NCI-H2081 (cell line): ENCODE results near the gene LIX1L.

Experiments used
- DNase-seq, 2 experiments: peaks; one replicate each; lab custom pipeline; 2025; lab: John Stamatoyannopoulos, UW

LIX1L gene

DNA sequence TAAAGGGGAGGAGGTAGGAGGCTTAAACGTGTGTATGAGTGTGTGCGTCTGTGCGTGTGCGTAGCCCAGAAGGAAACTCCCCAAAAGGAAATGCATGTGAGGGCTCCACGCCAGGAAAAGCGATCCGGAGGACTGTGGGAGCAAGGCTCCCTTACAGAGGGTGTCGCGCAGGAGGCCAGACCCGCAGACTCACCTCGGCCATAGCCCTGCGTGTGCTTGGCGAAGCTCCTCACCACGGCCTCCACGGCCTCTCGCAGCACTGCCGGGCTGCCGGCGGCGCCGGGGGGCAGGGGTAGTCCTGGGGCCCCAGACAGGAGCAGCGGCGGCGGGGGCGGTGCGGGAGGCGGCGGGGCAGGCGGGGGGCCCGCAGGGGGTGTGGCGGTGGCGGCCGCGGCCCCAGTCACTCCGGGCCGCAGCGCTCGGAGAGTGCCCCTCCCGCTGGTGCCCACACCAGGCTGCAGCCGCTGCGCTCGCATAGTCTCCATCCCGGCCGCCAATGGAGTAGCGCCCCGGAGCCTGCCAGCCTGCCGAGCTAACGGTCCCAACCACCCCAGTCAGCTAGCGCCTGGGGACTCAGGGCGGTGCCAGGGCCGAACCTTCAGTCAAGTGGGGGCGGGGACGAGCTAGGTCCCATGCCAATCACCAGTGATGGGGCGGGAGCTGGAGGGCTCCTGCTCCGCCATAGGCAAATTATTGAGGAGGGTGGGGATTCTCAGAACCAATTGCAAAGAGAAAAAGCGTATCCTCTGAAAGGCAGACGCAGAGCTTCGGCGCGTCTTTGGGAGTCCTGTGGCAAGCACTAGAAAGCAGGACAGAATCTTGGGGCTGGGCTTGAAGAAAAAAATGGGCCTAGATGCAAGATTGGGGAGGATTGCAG is at the start of gene LIX1L:
TSS of gene LIX1L (minus strand) at position 575 of the 877 bp plus-strand sequence. CDS start at position 485, 90 bp downstream.
- DNase-seq, result peak; percentile 98 to 99

DNA sequence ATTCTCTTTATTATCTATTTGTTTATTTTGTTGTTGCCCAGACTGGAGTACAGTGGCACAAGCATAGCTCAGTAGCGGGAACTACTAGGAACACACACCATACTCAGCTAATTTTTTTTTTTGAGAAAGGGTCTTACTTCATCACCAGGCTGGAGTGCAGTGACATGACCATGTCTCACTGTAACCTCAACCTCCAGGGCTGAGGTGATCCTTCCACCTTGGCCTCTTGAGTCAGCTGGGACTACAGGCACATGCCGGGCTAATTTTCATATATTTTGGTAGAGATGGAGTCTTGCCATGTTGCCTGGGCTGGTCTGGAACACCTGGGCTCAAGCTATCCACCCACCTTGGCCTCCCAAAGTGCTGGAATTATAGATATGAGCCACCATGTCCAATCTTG is 43.9 kb upstream of the LIX1L start:
- DNase-seq, result no peak

DNA sequence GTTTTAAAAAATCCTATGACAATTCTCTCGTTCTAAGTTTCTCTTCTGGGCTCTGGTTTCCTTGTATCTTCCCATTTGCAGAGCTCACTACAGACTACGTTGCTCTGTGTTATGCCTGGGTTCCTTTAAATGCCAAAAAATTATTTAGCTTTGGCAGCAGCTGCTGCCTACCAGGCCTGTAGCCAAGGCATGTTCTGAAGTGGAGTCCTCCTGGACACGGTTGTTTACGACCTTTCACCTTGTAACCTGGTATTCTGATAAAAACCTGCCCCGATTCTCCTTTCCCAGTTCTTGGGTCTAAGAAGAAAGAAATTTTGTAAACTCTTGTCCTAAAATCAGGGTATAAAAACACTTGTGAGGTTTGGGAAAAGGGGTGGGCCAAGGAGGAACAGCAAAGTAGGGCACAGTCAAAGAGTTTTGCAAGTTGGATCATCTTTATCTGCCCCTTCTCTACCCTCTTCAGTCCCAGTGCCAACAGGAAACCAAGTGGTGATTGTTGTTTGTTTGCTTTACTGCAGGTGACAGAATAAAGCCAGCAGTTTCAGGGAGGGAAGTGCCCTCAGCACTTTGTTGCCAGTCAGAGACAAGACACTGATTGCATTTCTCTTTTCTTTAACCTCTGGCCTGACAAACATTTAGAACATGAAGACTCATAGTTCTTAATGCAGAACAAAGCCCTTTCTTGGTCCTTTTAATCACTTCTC is 41.7 kb upstream of the LIX1L start:
- peak; percentile 28 to 76 for DNase-seq

- peak in 1 of 2 experiments; percentile 56 for DNase-seq
Observed at GRCh38 chr1:145997718-145998023, 39.9 kb upstream of the LIX1L start.

- peak; percentile 29 to 63 for DNase-seq
Observed at GRCh38 chr1:145997016-145997717, 39.4 kb upstream of the LIX1L start.

DNA sequence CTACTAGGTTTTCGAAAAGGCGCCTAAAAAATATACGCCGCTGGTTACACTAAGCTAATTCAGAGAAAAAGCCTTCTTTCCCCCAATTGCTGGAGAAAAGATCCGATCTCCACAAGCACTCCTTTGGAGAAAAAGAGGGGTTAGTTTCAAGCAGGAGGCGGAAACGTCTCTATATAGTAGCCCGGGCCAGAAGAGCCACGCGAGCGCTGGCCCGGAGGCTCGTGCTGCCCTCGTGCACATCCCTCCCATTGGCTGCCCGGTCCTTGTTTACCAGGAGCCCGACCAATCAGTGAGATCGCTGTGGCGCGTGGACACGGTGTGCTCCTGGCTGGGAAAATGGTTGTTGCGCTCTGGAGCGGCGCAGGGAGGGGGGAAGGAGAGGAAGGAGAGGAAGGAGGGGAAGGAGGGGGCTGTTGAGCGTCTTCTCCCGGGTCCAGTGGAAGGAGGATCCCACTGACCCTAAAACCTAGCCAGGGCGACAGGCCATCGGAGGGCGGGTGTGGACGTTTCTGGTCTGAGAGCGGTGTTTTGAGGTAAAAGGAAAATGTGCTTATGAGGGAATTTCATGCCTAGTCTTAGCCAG is 38.7 kb upstream of the LIX1L start, which contains the start of gene TXNIP:
TSS of gene TXNIP (minus strand) at position 147 of the 583 bp plus-strand sequence. CDS start 313 bp downstream, outside the sequence.
- peak; percentile 100 for DNase-seq

GRCh38 chr1:145995964-145996432 is 38.2 kb upstream of the LIX1L start:
- peak in 1 of 2 experiments; percentile 36 for DNase-seq

GRCh38 chr1:145995148-145995881 is 37.5 kb upstream of the LIX1L start:
- no peak for DNase-seq

- no peak for DNase-seq
Observed at GRCh38 chr1:145994391-145995120, 36.7 kb upstream of the LIX1L start.

GRCh38 chr1:145993618-145994390 is 36.0 kb upstream of the LIX1L start:
- no peak for DNase-seq

- no peak for DNase-seq
Observed at GRCh38 chr1:145992958-145993617, 35.3 kb upstream of the LIX1L start.

GRCh38 chr1:145992502-145992936 is 34.7 kb upstream of the LIX1L start:
- no peak for DNase-seq

- DNase-seq, result no peak
Observed at GRCh38 chr1:145991735-145992412, 34.1 kb upstream of the LIX1L start.

DNA sequence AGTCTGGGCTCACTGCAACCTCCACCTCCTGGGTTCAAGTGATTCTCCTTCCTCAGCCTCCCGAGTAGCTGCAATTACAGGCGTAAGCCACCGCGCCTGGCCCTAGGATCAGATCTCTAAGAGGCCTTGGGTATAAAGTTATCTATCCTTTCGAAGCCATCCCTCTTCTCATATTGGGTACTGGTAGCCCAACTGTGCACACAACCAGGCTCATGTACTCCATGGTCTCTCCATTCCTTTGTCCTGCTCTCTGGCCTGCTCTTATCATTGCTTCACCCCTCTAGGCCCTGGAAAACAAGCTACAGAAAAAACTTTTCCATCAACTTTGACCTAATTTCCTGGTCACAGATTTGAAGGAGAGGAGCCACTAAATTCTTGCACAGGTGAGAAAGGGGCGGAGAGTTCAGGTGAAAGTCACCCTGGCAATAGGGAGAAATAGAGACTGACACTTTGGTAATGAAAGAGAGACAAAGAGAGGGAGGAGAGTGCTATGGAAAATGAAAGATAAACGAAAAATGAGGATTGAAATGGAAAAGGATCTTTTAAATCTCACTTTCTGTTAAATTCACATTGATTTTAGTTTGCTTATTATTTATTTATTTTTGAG is 32.5 kb upstream of the LIX1L start:
- DNase-seq, result no peak

DNA sequence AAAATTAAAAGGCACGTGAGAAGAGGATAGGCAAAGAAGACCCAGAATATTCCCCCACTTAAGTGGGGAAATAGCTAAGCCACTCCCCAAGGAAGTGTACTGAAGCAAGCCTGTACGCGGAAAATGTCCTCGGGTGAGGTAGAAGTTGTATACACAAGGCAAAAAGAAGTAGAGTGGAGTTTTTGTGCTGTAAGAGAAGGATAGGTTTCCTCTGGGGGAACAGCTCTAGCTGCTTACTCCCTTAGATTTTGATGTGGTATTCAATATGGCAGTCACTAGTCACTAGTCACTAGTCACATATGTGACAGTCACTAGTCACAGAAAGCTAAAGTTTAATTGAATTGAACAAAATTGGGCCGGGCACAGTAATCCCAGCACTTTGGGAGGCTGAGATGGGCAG is 31.0 kb upstream of the LIX1L start:
- no peak for DNase-seq

DNA sequence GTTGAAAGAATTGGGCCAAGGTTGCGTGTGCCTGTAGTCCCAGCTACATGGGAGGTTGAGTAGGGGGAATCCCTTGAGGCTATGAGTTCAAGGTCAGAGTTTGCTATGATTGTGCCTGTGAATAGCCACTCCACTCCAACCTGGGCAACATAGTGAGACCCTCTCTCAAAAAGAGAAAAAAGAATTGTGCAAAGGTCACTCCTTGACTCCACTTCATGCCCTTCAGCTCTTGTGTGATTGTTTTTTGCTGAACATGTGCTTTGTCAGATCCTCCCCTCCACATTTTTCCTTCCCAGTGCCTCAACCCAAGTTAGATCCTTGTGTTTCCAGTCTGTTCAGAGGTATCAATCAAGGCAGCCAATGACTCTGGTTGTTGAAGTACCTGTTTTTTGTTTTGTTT is 30.1 kb upstream of the LIX1L start:
- no peak for DNase-seq

DNA sequence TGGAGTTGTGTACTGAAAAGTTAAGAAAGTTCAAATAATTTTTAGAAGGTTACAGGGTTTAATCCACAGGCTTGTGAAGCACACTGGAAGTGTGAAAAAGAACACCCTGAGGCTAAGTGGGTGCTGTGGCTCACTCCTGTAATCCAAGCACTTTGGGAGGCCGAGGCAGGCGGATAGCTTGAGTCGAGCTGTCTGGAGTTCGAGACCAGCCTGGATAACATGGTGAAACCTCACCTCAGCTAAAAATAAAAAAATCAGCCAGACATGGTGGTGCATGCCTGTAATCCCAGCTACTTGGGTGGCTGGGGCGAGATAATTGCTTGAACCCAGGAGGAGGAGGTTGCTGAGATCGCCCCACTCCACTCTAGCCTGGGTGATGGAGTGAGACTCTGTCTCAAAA is 28.7 kb upstream of the LIX1L start:
- no peak for DNase-seq
